HepG2 (cell line): Measurements from ENCODE around the gene FAM13B. TPM values are rescaled to one million over a fixed set of nuclear protein-coding genes. Genes with fewer than 3 reads are reported as not detected.

Source experiments
- ATAC-seq: fragments of 200-7000 bp; cut with Tn5 transposase; 3 replicates; pipeline ENCODE4 v1.9.1; 2020; ENCODE audit warnings: mild to moderate bottlenecking, moderate library complexity
- BruUV-seq: library from RNA; stranded (reverse); fragments of 400-500 nt; replicated peaks from 2 replicates; lab custom pipeline; 2021; lab: Mats Ljungman, UMichigan
- CTCF ChIA-PET: fragments of 300-600 bp; formaldehyde crosslinking; extraction: SDS; loops from one replicate; lab custom pipeline; 2021; ENCODE audit warnings: low total read pairs, inconsistent platforms, low intra/inter-chr PET ratio; lab: Yijun Ruan, JAX
- POLR2A ChIA-PET: fragments of 350-600 bp; sonication (Branson Sonifier 250); formaldehyde crosslinking; loops from one replicate; lab custom pipeline; 2020; ENCODE audit warnings: antibody characterized with exemption, inconsistent platforms; lab: Yijun Ruan, JAX
- DNase-seq: peaks from one replicate; pipeline ENCODE4 v3.0.0-alpha.2; 2015; ENCODE audit warnings: low spot score
- FAIRE-seq: peaks from 3 replicates; lab custom pipeline; 2011; peaks lifted over from hg19 to GRCh38; lab: Jason Lieb, UNC
- H2AFZ ChIP-seq: one replicate; pipeline ENCODE4 v1.6.1; 2011; ENCODE audit warnings: low read length, inconsistent platforms
- H3K27ac ChIP-seq: fragments of 300-600 bp; 3 replicates; pipeline ENCODE4 v1.8.0; 2011; ENCODE audit warnings: mixed run types, mild to moderate bottlenecking, mixed read lengths, low read length, inconsistent platforms; ENCODE audit not compliant: insufficient read depth; ENCODE audit errors: extremely low read length
- H3K27me3 ChIP-seq, 2 experiments: fragments of 200-600 bp in 1 of 2; 2 replicates in 1 of 2; 3 replicates in 1 of 2; pipeline versions ENCODE4 v1.6.0 to v1.8.0; 2011; ENCODE audit warnings: low read length in 2 of 2, mild to moderate bottlenecking in 2 of 2, moderate library complexity in 2 of 2, inconsistent platforms in 1 of 2; ENCODE audit not compliant: insufficient read depth in 2 of 2, control insufficient read depth in 1 of 2
- H3K36me3 ChIP-seq, 2 experiments: fragments of 200-600 bp in 1 of 2; replicated peaks in 1 of 2; 2 replicates in 1 of 2; 3 replicates in 1 of 2; pipeline versions ENCODE4 v1.5.1 to v1.8.0; 2011; ENCODE audit warnings: low read length in 2 of 2, inconsistent platforms in 1 of 2; ENCODE audit not compliant: insufficient read depth in 2 of 2, control insufficient read depth in 1 of 2
- H3K4me1 ChIP-seq: 2 replicates; pipeline ENCODE4 v1.5.1; 2012; ENCODE audit warnings: low read length, inconsistent platforms; ENCODE audit not compliant: insufficient read depth
- H3K4me2 ChIP-seq: 2 replicates; pipeline ENCODE4 v1.6.0; 2011; ENCODE audit warnings: low read depth, low read length, inconsistent platforms
- H3K4me3 ChIP-seq, 3 experiments: fragments of 200-600 bp in 1 of 3; sonication (generic), shearing (Covaris generic) in 1 of 3; replicated peaks in 1 of 3; 2 replicates each; pipeline ENCODE4 v1.5.1; 2011 to 2016; ENCODE audit warnings: low read length in 3 of 3, inconsistent platforms in 2 of 3, low read depth in 2 of 3, mild to moderate bottlenecking in 2 of 3, control low read depth in 1 of 3, mixed read lengths in 1 of 3; ENCODE audit not compliant: insufficient read depth in 1 of 3
- H3K79me2 ChIP-seq: one replicate; pipeline ENCODE4 v1.6.1; 2011; ENCODE audit warnings: low read length, inconsistent platforms; ENCODE audit not compliant: insufficient read depth
- H3K9ac ChIP-seq: 2 replicates; pipeline ENCODE4 v1.6.0; 2011; ENCODE audit warnings: mild to moderate bottlenecking, low read depth, low read length, inconsistent platforms; ENCODE audit not compliant: insufficient read depth
- H3K9me3 ChIP-seq: 2 replicates; pipeline ENCODE4 v1.5.1; 2012; ENCODE audit warnings: mild to moderate bottlenecking, low read length
- H4K20me1 ChIP-seq: 2 replicates; pipeline ENCODE4 v1.6.0; 2011; ENCODE audit warnings: inconsistent platforms, mild to moderate bottlenecking, low read length, moderate library complexity; ENCODE audit not compliant: insufficient read depth
- ATM ChIP-seq: fragments of 450-650 bp; IDR thresholded peaks from 2 replicates; pipeline ENCODE4 v1.7.1; 2017; ENCODE audit warnings: mild to moderate bottlenecking, borderline replicate concordance
- CAMTA2 ChIP-seq: sonication (generic); formaldehyde crosslinking; IDR thresholded peaks from 2 replicates; pipeline ENCODE4 v1.4.0; 2020; ENCODE audit warnings: mild to moderate bottlenecking, missing genetic modification reagents, borderline replicate concordance
- KLF12 ChIP-seq: sonication (generic); formaldehyde crosslinking; IDR thresholded peaks from 2 replicates; pipeline ENCODE4 v1.4.0; 2020; ENCODE audit warnings: missing genetic modification reagents, borderline replicate concordance
- NR2F6 ChIP-seq, 2 experiments: IDR thresholded peaks; 2 replicates each; pipeline ENCODE4 v1.6.1; 2016; ENCODE audit warnings: antibody characterized with exemption in 1 of 2, mild to moderate bottlenecking in 1 of 2
- ZNF296 ChIP-seq: sonication (generic); formaldehyde crosslinking; conservative IDR thresholded peaks from 2 replicates; pipeline ENCODE4 v1.5.0; 2020; ENCODE audit warnings: mild to moderate bottlenecking, missing genetic modification reagents
- ZNF782 ChIP-seq: sonication (generic); formaldehyde crosslinking; IDR thresholded peaks from 2 replicates; pipeline ENCODE4 v1.4.0; 2020; ENCODE audit warnings: missing genetic modification reagents, mild to moderate bottlenecking, borderline replicate concordance
- WGBS: methylation state at CpG from one replicate; pipeline ENCODE4 v1.1.6; 2017; ENCODE audit warnings: low lambda C conversion rate; 5-methylcytosine and 5-hydroxymethylcytosine counted together
- in situ Hi-C: cut with HindIII; loops from 2 replicates; pipeline ENCODE4 v1.10.0; 2017; ENCODE audit warnings: low pct_unique_long_range_greater_than_20kb; ENCODE audit not compliant: extremely low pct_ligation_motif_present
- intact Hi-C: fragments of 100-400 bp; cut with micrococcal nuclease; formaldehyde crosslinking; loops from one replicate; pipeline ENCODE4 v1.10.0; 2022; ENCODE audit not compliant: unreplicated experiment
- polyA plus RNA-seq, 8 experiments: library from polyadenylated mRNA; depleted of rRNA in 3 of 8; stranded (reverse) in 7 of 8; unstranded in 1 of 8; fragments of >200 nt; fragmentation: Illumina TruSeq in 4 of 8; extraction: Trizol in 4 of 8; gene quantifications; 2 replicates each; pipeline versions ENCODE4 v1.2.1 to v1.2.3, GENCODE V29; 2011 to 2016; ENCODE audit warnings: low read depth in 4 of 8, missing spikeins in 1 of 8, mixed read lengths in 1 of 8; ENCODE audit not compliant: insufficient read depth in 1 of 8
- total RNA-seq, 5 experiments: library from RNA; depleted of rRNA; stranded (reverse); fragments of >200 nt; fragmentation: Illumina TruSeq; extraction: Trizol; gene quantifications; 2 replicates each; pipeline ENCODE4 v1.2.3, GENCODE V29; 2016; ENCODE audit warnings: low read depth in 1 of 5
- TF ChIP-seq, protein P1 (sequence below): sonication (generic); formaldehyde crosslinking; IDR thresholded peaks from 2 replicates; pipeline ENCODE4 v1.4.0; 2020; ENCODE audit warnings: missing genetic modification reagents, borderline replicate concordance
- TF ChIP-seq, protein P2 (sequence below): sonication (generic); formaldehyde crosslinking; IDR thresholded peaks from 2 replicates; pipeline ENCODE4 v1.9.0; 2022; ENCODE audit warnings: low read depth, missing genetic modification reagents

The FAM13B gene
- total and polyA plus RNA-seq, 2 of the 13 experiments (the other 11 are each of a cell fraction or from before 2014, with no cell fraction given): 6.9 to 11.5 TPM

- no peak for TF ChIP-seq ATM
- TF ChIP-seq, all 625 proteins: peak for 0
Measured at GRCh38 chr5:137995749-137996128, 37.1 kb downstream of the FAM13B start (continued).

- Histone ChIP-seq H3K4me1 (peaks cover 15% of the 10 kb centered on the region), H2AFZ (no peak overlapping the region), H3K4me3 (no peak overlapping the region), H3K4me2 (no peak overlapping the region), H3K27me3 (no peaks in the 10 kb centered on the region), H3K27ac (no peak overlapping the region), H3K9me3 (no peaks in the 10 kb centered on the region), H3K36me3 (peaks cover 2 to 31% of the 10 kb centered on the region in 2 experiments; a peak in 3 of 5 replicates), H4K20me1 (no peaks in the 10 kb centered on the region), H3K9ac (no peak overlapping the region), H3K79me2 (peaks cover 8% of the 10 kb centered on the region)
- WGBS: 88% methylated on average over 2 of the region's 2 CpGs
- TF ChIP-seq ZNF782 (CRISPR knock-in tag) (no peak), NR2F6 (IDR thresholded peaks at IDR 0.05) (no peak), NR2F6 (CRISPR knock-in tag; IDR thresholded peaks at IDR 0.05) (no peak), KLF12 (CRISPR knock-in tag) (no peak), ZNF296 (CRISPR knock-in tag) (no peak), CAMTA2 (CRISPR knock-in tag) (no peak)
- TF ChIP-seq, protein P1, sequence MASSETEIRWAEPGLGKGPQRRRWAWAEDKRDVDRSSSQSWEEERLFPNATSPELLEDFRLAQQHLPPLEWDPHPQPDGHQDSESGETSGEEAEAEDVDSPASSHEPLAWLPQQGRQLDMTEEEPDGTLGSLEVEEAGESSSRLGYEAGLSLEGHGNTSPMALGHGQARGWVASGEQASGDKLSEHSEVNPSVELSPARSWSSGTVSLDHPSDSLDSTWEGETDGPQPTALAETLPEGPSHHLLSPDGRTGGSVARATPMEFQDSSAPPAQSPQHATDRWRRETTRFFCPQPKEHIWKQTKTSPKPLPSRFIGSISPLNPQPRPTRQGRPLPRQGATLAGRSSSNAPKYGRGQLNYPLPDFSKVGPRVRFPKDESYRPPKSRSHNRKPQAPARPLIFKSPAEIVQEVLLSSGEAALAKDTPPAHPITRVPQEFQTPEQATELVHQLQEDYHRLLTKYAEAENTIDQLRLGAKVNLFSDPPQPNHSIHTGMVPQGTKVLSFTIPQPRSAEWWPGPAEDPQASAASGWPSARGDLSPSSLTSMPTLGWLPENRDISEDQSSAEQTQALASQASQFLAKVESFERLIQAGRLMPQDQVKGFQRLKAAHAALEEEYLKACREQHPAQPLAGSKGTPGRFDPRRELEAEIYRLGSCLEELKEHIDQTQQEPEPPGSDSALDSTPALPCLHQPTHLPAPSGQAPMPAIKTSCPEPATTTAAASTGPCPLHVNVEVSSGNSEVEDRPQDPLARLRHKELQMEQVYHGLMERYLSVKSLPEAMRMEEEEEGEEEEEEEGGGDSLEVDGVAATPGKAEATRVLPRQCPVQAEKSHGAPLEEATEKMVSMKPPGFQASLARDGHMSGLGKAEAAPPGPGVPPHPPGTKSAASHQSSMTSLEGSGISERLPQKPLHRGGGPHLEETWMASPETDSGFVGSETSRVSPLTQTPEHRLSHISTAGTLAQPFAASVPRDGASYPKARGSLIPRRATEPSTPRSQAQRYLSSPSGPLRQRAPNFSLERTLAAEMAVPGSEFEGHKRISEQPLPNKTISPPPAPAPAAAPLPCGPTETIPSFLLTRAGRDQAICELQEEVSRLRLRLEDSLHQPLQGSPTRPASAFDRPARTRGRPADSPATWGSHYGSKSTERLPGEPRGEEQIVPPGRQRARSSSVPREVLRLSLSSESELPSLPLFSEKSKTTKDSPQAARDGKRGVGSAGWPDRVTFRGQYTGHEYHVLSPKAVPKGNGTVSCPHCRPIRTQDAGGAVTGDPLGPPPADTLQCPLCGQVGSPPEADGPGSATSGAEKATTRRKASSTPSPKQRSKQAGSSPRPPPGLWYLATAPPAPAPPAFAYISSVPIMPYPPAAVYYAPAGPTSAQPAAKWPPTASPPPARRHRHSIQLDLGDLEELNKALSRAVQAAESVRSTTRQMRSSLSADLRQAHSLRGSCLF (CRISPR knock-in tag): no peak
- TF ChIP-seq, protein P2, sequence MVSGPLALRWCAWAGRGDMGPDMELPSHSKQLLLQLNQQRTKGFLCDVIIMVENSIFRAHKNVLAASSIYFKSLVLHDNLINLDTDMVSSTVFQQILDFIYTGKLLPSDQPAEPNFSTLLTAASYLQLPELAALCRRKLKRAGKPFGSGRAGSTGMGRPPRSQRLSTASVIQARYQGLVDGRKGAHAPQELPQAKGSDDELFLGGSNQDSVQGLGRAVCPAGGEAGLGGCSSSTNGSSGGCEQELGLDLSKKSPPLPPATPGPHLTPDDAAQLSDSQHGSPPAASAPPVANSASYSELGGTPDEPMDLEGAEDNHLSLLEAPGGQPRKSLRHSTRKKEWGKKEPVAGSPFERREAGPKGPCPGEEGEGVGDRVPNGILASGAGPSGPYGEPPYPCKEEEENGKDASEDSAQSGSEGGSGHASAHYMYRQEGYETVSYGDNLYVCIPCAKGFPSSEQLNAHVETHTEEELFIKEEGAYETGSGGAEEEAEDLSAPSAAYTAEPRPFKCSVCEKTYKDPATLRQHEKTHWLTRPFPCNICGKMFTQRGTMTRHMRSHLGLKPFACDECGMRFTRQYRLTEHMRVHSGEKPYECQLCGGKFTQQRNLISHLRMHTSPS (CRISPR knock-in tag): no peak
- in situ Hi-C loops: no loop called here
- no TSS peak for BruUV-seq
- ATAC-seq (no peak), FAIRE-seq (no peak), DNase-seq (peak; percentile 6)
- ChIA-PET POLR2A (no interaction called here), CTCF (no interaction called here)
- intact Hi-C loops: no loop called here
Measured at GRCh38 chr5:137995077-137995748, 37.7 kb downstream of the FAM13B start.
